ENCODE results near the gene SEC23A. TPM values are rescaled to one million over a fixed set of nuclear protein-coding genes. Genes with fewer than 3 reads are reported as not detected.
A peak's percentile ranks its signal among the peaks of the same experiment; 100 is the strongest.
"Not testable (repeated sequence)": the region's sequence is repeated elsewhere in the genome, so short reads cannot be mapped to it uniquely, and the experiment has no call there.

SEC23A gene
- total RNA-seq, 4 donors from 2014 or later: 89.9 to 152 (median 113) TPM

GRCh38 chr14:39102265-39102968 is 618 bp downstream of the SEC23A start:
- no peak for TF ChIP-seq CTCF (IDR thresholded peaks at IDR 0.05)
- ATAC-seq (ENCODE audit: low FRiP score) (peak; percentile 43), DNase-seq (ENCODE audit: low spot score) (no peak)

- DNase-seq (ENCODE audit: low spot score): no peak
- TF ChIP-seq CTCF (IDR thresholded peaks at IDR 0.05): no peak
- no peak for ATAC-seq (ENCODE audit: low FRiP score)
Observed at GRCh38 chr14:39099748-39100147, 3.3 kb downstream of the SEC23A start.

GRCh38 chr14:39099215-39099614 is 3.8 kb downstream of the SEC23A start:
- not testable (repeated sequence) for DNase-seq (ENCODE audit: low spot score); ATAC-seq (ENCODE audit: low FRiP score)

- ATAC-seq (ENCODE audit: low FRiP score) (peak; percentile 54), DNase-seq (ENCODE audit: low spot score) (no peak)
- no peak for TF ChIP-seq CTCF (IDR thresholded peaks at IDR 0.05)
Observed at GRCh38 chr14:39097159-39097558, 5.9 kb downstream of the SEC23A start.

- DNase-seq (ENCODE audit: low spot score) (no peak), ATAC-seq (ENCODE audit: low FRiP score) (no peak)
- no peak for TF ChIP-seq CTCF (IDR thresholded peaks at IDR 0.05)
Observed at GRCh38 chr14:39094515-39094914, 8.5 kb downstream of the SEC23A start.

- ATAC-seq (ENCODE audit: low FRiP score) (no peak), DNase-seq (ENCODE audit: low spot score) (no peak)
- no peak for TF ChIP-seq CTCF (IDR thresholded peaks at IDR 0.05)
Observed at GRCh38 chr14:39091716-39092115, 11.3 kb downstream of the SEC23A start.

- no peak for DNase-seq (ENCODE audit: low spot score)
- ATAC-seq (ENCODE audit: low FRiP score): no peak
- TF ChIP-seq CTCF (IDR thresholded peaks at IDR 0.05): no peak
Observed at GRCh38 chr14:39090548-39091111, 12.4 kb downstream of the SEC23A start.

All from omental fat pad (tissue), 4 donors.